Mesodermal cell (in vitro differentiated cells): ENCODE results near the gene STIM2. TPM values are rescaled to one million over a fixed set of nuclear protein-coding genes. Genes with fewer than 3 reads are reported as not detected.
A peak's percentile ranks its signal among the peaks of the same experiment; 100 is the strongest.
"Not testable (repeated sequence)": the region's sequence is repeated elsewhere in the genome, so short reads cannot be mapped to it uniquely, and the experiment has no call there.

Experiments used
- H3K27ac ChIP-seq: 2 replicates; pipeline ENCODE4 v1.7.0; 2013; ENCODE audit warnings: mild to moderate bottlenecking, low read depth, low read length, moderate library complexity; ENCODE audit not compliant: severe bottlenecking
- H3K36me3 ChIP-seq: 2 replicates; pipeline ENCODE4 v1.7.1; 2013; ENCODE audit warnings: mild to moderate bottlenecking, low read length, moderate library complexity; ENCODE audit not compliant: control insufficient read depth, insufficient read depth
- H3K4me1 ChIP-seq: one replicate; pipeline ENCODE4 v1.7.1; 2013; ENCODE audit warnings: mild to moderate bottlenecking, low read length; ENCODE audit not compliant: insufficient read depth, control insufficient read depth, poor library complexity, severe bottlenecking
- H3K4me3 ChIP-seq: 2 replicates; pipeline ENCODE4 v1.7.0; 2013; ENCODE audit warnings: low read length, control low read depth, mild to moderate bottlenecking; ENCODE audit not compliant: insufficient read depth, poor library complexity, severe bottlenecking; ENCODE audit errors: extremely low read depth
- H3K9me3 ChIP-seq: 2 replicates; pipeline ENCODE4 v1.7.1; 2013; ENCODE audit warnings: mild to moderate bottlenecking, low read length, moderate library complexity; ENCODE audit not compliant: control insufficient read depth
- WGBS, 2 experiments: methylation state at CpG; one replicate each; pipeline ENCODE4 v1.1.5; 2013; ENCODE audit warnings: missing lambda C conversion rate in 2 of 2; ENCODE audit not compliant: insufficient coverage in 2 of 2; 5-methylcytosine and 5-hydroxymethylcytosine counted together
- polyA plus RNA-seq, 2 experiments: library from polyadenylated mRNA; stranded (reverse); fragments of 50-300 nt; gene quantifications; one replicate each; pipeline ENCODE4 v1.2.3, GENCODE V29; 2013

STIM2 gene
- polyA plus RNA-seq (2013, experiment 1 of 2): 31.3 TPM
- polyA plus RNA-seq (2013, experiment 2 of 2): 33.7 TPM

DNA sequence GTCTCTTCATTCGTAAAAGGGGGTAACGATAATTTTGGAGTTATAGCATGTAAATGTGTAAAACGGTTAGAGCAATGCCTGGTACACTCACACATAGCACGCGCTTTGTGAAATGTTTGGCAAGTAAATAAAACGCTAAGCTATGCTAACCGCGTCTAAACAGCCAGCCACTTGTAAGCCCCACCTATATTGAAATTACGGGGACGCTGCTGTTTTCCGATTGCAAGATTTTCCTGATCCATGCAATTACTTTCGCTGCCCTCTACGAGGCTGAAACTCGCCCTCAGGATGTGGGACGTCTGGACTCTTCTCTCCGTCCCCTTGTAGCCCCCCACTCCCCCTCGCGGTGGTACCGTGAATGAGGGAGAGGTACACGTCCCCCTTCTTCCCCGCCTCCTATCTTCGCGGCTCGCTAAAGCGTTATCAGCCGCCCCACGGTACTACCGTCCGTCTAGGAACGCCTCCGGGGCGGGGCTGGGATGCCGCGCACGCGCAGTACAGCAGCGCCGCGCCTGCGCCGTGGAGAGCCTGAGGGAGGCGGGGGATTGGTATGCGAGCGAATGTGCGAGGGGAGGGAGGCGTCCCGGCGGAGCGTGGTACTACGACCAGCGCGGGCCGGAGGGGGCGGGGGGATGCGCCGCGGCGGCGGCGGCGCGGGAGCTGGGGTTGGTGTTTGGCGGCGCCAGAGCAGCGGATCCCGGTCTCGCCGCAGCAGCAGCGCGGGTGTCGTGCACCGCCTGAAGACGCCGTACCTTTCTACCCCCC, at the start of gene STIM2:
Gene STIM2, plus strand, starts transcription at position 685 of the 765 bp plus-strand sequence.
- Histone ChIP-seq H3K27ac (peak within 1 kb of the TSS; percentile 85), H3K4me3 (peak within 1 kb of the TSS; percentile 72), H3K4me1 (peaks cover 24% of the 10 kb centered on the region), H3K36me3 (no peaks in the 10 kb centered on the region), H3K9me3 (no peaks in the 10 kb centered on the region)
- WGBS, 2 experiments: 1% methylated on average over 24 to 39 of the region's 74 CpGs

DNA sequence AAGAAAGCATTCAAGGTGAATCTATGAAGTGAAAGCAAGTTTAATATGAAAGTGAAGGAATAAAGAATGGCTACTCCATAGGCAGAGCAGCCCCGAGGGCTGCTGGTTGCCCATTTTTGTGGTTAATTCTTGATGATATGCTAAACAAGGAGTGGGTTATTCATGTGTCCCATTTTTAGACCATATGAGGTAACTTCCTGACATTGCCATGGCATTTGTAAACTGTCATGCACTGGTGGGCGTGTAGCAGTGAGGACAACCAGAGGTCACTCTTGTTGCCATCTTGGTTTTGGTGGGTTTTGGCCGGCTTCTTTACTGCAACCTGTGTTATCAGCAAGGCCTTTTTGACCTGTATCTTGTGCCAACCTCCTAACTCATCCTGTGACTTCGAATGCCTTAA, 49.1 kb upstream of the STIM2 start:
- H3K9me3 ChIP-seq, H3K27ac ChIP-seq, H3K36me3 ChIP-seq, H3K4me3 ChIP-seq: not testable (repeated sequence)
- peaks cover 11% of the 10 kb centered on the region for H3K4me1 ChIP-seq
- whole genome bisulfite sequencing, 2 experiments: 89 to 100% methylated on average over 4 of the region's 4 CpGs

DNA sequence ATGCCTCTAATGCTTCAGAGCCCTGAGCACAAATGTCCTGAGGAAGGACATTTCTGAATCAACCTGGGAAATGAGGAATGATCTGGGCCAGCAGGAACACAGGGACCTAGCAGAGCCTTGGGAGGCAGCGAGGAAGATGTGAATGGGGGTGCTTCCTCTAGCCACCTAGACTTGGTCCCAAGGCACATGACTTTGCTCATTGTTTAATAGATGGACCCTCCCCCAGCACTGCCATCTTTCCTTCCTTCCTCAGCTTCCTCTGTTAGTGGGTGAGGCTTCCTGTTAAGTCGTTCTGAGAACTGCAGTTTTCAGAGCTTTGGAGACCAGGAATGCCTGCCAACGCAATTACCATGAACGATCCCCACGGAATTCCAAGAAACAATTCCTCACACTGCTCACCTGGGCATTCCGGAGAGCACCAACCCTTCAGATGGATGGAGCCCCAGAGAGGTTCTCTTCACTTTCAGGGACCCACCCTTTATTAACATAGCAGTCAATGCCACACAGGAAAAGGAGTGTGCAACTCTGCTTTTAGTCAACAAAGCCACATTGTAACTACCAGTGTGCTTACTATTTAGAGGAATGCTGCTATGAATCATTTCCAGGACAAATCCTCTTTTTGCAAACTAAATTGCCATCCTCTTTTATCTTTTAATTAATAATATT, 48.5 kb upstream of the STIM2 start:
- H3K9me3 ChIP-seq: no peaks in the 10 kb centered on the region
- peaks cover 11% of the 10 kb centered on the region for H3K4me1 ChIP-seq
- 81 to 84% methylated on average over 5 to 6 of the region's 6 CpGs for WGBS, 2 experiments
- peak overlapping the region; percentile 23 for H3K27ac ChIP-seq
- H3K4me3 ChIP-seq: no peak overlapping the region
- H3K36me3 ChIP-seq: no peaks in the 10 kb centered on the region

DNA sequence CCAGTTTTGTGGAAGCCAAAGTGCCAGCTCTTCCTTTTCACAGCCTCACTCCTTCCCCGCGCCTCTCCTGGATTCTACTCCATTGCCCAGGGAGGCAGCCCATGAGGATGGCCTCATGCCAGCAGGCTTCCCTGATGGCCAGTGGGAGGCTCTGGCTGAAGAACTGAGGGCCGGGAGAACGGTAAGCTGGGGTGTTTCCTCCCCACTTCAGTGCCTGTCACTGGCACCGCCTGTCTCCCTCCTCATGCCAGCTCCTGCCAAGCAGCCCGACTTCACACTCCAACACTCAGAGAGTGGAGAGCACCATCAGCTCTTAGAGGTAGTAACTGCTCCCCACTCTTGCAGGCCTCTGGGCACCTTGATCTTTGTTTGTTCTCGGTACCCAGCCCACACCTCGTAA, 46.9 kb upstream of the STIM2 start:
- H3K4me1 ChIP-seq: peaks cover 11% of the 10 kb centered on the region
- H3K36me3 ChIP-seq: no peaks in the 10 kb centered on the region
- H3K9me3 ChIP-seq: no peaks in the 10 kb centered on the region
- WGBS, 2 experiments: 93 to 98% methylated on average over 6 to 8 of the region's 8 CpGs
- H3K27ac ChIP-seq: no peak overlapping the region
- H3K4me3 ChIP-seq: no peak overlapping the region

DNA sequence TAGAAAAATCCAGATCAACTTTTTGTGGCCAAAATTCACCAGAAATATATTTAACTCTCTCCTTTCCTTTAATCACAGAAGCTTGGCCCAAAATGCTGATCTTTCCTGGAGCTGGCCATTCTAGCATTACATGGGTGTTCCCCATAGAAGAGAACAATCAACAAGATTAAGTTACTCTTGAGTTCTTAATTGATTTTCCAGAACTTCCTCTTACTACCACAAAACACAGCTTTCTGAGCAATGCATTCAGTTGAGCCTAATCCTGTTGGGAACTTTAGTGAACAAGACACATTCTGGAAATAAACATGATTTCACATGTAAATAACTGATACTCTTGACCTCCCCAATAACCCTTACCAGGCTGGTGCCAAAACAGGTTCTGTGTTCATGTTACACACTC, 45.4 kb upstream of the STIM2 start:
- Histone ChIP-seq H3K36me3 (no peaks in the 10 kb centered on the region), H3K4me3 (no peak overlapping the region), H3K9me3 (no peaks in the 10 kb centered on the region), H3K4me1 (peaks cover 11% of the 10 kb centered on the region), H3K27ac (peak overlapping the region; percentile 0)

DNA sequence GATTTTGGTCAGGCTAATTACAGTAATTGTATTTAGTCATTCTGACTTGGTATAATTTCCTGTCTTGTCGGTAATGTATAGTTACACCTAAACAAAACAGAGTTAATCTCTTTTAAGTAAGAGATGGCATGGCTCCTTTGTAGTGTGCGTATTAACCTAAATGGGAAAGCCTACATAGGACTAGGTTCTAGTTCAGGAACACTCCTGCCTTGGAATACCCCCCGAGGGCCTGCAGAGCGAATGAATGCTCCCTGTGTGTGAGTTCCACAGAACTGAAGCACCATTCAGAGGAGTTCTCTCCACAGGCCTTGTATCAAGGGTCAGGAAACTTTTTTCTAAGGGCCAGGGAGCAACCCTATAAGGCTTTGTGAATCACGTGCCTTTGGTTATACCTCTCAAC, 44.9 kb upstream of the STIM2 start:
- Histone ChIP-seq H3K36me3 (no peaks in the 10 kb centered on the region), H3K9me3 (no peaks in the 10 kb centered on the region), H3K4me3 (no peak overlapping the region), H3K4me1 (peaks cover 11% of the 10 kb centered on the region), H3K27ac (peak overlapping the region; percentile 0)
- 75 to 86% methylated on average over 4 of the region's 5 CpGs for WGBS, 2 experiments

DNA sequence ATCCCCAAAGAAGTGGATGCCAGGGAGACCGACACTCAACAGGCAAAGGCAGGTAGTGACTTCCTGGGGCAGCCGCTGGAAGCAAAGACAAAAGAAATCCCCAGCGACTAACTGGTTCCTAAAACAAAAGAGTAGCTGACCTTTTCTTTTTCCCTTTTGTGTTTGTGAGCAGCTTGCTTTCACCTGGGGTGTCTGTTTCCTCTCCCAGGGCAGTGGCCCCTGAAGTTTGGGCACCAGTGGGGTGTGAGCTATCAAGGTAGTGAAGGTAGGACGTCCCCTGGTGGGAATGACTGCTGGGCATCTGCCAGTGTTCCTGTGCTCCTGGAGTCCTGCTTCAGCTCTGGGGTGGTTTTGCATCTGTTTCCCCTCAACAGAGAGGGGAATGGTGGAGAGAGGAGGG, 41.6 kb upstream of the STIM2 start:
- H3K4me1 ChIP-seq: peaks cover 11% of the 10 kb centered on the region
- WGBS, 2 experiments: 50 to 55% methylated on average over 3 to 4 of the region's 4 CpGs
- H3K4me3 ChIP-seq: no peak overlapping the region
- H3K27ac ChIP-seq: no peak overlapping the region
- H3K36me3 ChIP-seq: no peaks in the 10 kb centered on the region
- H3K9me3 ChIP-seq: peaks cover 14% of the 10 kb centered on the region

DNA sequence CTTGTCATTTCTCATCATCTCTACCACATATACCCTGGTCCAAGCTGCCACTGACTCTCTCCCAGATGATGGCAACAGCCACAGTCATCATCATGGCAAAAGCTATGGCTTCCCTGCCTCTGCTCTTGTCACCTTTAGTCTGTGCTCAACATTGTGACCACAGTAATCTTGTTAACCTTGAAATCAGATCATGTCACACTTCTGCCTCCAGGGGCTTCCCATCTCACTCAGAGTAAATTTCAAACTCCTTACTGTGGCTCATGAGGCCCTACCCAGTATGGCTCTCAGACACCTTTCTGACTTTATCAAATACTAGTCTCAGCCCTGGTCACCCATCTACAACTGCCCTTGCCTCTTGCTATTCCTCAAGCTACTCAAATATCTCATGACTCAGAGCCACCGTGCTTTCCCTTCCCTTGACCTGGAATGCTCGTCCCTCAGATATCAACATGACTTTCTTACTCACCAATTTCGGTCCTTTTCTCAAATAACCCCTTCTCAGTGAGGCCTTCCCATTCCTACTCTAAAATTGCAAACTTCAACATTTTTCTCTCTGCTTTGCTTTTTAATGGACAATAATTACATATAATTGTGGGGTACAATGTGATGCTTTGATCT, 41.1 kb upstream of the STIM2 start:
- Histone ChIP-seq H3K36me3 (no peaks in the 10 kb centered on the region), H3K4me1 (peaks cover 11% of the 10 kb centered on the region), H3K27ac (no peak overlapping the region), H3K9me3 (peaks cover 14% of the 10 kb centered on the region), H3K4me3 (no peak overlapping the region)
- WGBS, 2 experiments: 85 to 91% methylated on average over 2 to 3 of the region's 3 CpGs

DNA sequence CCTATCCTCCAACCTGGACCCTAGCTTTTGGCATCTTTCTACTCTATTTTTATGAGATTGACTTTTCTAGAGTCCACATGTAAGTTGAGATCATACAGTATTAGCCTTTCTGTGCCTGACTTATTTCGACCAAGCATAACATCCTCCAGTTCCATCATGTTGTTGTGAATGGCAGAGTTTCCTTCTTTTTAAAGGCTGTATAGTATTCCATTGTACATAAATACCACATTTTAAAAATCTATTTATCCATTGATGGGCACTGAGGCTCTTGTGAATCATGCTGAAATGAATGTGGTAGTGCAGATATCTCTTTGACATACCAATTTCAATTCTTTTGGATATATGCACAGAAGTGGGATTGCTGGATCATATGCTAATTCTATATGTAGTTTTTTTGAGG, 40.3 kb upstream of the STIM2 start:
- H3K4me3 ChIP-seq: no peak overlapping the region
- peaks cover 14% of the 10 kb centered on the region for H3K9me3 ChIP-seq
- H3K4me1 ChIP-seq: peaks cover 11% of the 10 kb centered on the region
- no peak overlapping the region for H3K27ac ChIP-seq
- whole genome bisulfite sequencing, 2 experiments: no CpG with 5 or more reads among the region's 1 CpG
- H3K36me3 ChIP-seq: no peaks in the 10 kb centered on the region

DNA sequence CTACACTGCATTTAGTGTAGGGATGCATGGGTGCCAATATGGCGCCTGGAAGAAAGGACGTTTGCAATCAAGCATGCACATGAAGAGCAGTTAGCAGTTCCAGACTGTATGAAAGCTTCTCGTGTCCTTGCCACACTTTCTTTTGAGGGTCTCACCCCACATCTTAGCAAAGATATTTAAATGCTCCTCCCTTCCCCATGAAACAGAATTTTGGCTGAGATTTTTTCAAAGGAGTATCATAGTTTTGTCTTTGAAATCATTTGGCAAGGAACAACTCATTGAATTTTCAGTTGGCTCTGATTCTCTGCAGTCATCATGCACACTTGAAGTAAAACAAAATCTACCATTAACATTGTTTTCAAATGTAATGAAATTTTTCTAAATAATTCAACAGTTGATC, 39.6 kb upstream of the STIM2 start:
- H3K4me1 ChIP-seq: peaks cover 7% of the 10 kb centered on the region
- 100% methylated on average over 1 to 2 of the region's 3 CpGs for WGBS, 2 experiments
- H3K9me3 ChIP-seq: peaks cover 14% of the 10 kb centered on the region
- no peak overlapping the region for H3K27ac ChIP-seq
- H3K36me3 ChIP-seq: no peaks in the 10 kb centered on the region
- H3K4me3 ChIP-seq: no peak overlapping the region
